AG04450 (cell line): ENCODE measurements around the gene ALKBH5. TPM values are rescaled to one million over a fixed set of nuclear protein-coding genes. Genes with fewer than 3 reads are reported as not detected.

Experiments used
- CTCF ChIA-PET: fragments of 300-600, 350-600 bp; formaldehyde crosslinking; extraction: SDS; loops from one replicate; lab custom pipeline; 2022; ENCODE audit warnings: antibody characterized with exemption, inconsistent platforms; lab: Charles Lee
- POLR2A ChIA-PET: fragments of 350-600 bp; formaldehyde crosslinking; extraction: SDS; loops from one replicate; lab custom pipeline; 2021; ENCODE audit warnings: antibody characterized with exemption, inconsistent platforms; lab: Yijun Ruan, JAX
- DNase-seq: peaks from one replicate; pipeline ENCODE4 v3.0.0-alpha.2; 2011; ENCODE audit warnings: low read depth, low spot score
- H3K27ac ChIP-seq: one replicate; pipeline ENCODE4 v1.5.1; 2012; ENCODE audit warnings: low read depth, low read length, control low read depth
- H3K27me3 ChIP-seq: one replicate; pipeline ENCODE4 v1.6.0; 2012; ENCODE audit warnings: low read length; ENCODE audit not compliant: control insufficient read depth, insufficient read depth
- H3K4me3 ChIP-seq: 2 replicates; pipeline ENCODE4 v1.5.1; 2011; ENCODE audit warnings: mild to moderate bottlenecking, low read depth, low read length, control low read depth
- H3K9me3 ChIP-seq: 2 replicates; pipeline ENCODE4 v1.5.1; 2012; ENCODE audit warnings: low read length; ENCODE audit not compliant: control insufficient read depth, insufficient read depth
- CTCF ChIP-seq: IDR thresholded peaks from 2 replicates; pipeline ENCODE4 v1.5.1; 2011; ENCODE audit warnings: low read depth, low read length, control low read depth, inconsistent platforms
- polyA plus RNA-seq: library from polyadenylated mRNA; depleted of rRNA; stranded (reverse); fragments of >200 nt; gene quantifications from 2 replicates; pipeline ENCODE4 v1.2.3, GENCODE V29; 2011

Gene ALKBH5
- polyA plus RNA-seq, 1 experiment = 59.9 TPM

DNA sequence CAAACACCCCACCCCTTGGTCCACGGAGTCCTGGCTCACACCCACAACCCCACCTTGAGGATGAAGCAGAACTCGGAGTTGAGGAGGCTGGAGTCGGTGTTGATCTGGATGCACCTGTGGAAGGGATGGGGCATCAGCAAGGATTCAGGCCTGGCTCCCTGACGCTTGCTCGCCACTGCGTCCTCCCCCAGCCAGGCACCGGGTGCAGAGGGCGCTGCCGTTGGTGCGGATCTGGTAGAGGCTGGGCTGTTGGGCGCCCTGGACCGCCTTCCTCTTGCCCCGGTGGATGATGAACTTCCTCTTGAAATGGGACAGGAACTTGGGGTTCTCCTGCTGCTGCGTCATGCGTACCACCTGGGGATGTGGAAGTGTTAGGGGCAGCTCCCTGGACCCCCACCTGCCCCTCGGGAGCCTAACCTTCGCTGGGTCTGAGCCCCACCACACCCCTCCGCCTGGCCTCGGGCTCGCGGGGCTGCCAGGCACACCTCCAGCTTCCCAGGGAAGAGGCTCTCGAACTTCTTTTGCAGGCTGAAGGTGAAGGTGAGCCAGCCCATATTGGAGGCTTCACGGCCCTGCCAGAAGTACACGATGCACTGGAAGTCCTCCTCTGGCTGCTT, 62.6 kb downstream of the ALKBH5 start:
- no peak for TF ChIP-seq CTCF
- DNase-seq = no peak
- H3K9me3 ChIP-seq = no peaks in the 10 kb centered on the region; the same call in 1 of the 2 replicates
- ChIA-PET POLR2A (no interaction called here), CTCF (no interaction called here)
- H3K27me3 ChIP-seq = no peaks in the 10 kb centered on the region
- no peak overlapping the region for H3K4me3 ChIP-seq
- no peak overlapping the region for H3K27ac ChIP-seq

GRCh38 chr17:18246880-18247612, 63.4 kb downstream of the ALKBH5 start:
- CTCF ChIA-PET = interaction anchor here (1.0 kb wide), 1 partner anchor 30 kb away, joined by 3 read pairs; no protein-coding TSS in a partner anchor
- Histone ChIP-seq H3K4me3 (no peak overlapping the region), H3K9me3 (no peaks in the 10 kb centered on the region; the same call in 1 of the 2 replicates), H3K27ac (no peak overlapping the region), H3K27me3 (no peaks in the 10 kb centered on the region)
- POLR2A ChIA-PET = interaction anchor here (1.2 kb wide), 1 partner anchor 11 kb away, joined by 3 read pairs; no protein-coding TSS in a partner anchor
- DNase-seq = no peak
- TF ChIP-seq CTCF = no peak

DNA sequence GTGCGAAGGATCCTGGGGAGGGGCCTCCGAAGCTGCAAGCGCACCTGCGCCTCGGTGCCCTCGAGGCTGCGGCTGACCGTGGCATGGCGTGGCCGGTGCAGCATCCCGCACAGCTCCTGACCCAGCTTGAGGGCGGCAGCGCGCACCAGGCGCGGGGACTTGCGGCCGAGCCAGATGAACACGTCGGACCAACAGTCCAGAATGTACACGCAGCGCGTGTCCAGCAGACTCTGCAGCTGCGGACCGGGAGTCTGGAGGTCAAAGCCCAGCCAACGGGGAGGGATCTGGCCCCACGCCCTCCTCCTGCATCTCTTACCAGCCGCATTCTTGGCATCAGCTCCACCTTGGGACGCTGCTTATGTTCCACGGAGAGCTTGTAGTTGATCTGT, 64.0 kb downstream of the ALKBH5 start:
- H3K9me3 ChIP-seq = no peaks in the 10 kb centered on the region; the same call in 1 of the 2 replicates

DNA sequence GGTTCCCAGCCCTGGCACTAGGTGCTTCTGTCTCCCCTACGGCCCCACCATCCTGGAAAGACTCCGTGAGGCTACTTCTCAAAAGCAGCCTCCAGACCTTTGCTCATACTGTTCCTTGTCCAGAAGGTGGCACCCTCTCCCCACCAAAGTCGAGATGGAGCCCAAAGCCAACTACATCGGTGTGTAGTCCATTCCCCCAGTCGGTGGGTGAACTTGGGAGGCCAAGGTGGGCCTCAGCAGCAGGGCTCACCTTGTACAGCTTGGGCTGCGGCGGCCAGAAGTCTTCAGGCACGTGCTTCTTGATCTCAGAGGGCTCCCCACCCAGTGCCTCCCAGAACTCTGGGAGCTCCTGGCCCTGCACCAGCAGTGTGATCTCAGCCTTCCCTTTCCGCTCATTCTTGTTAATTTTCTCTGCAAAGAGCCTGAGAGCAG, 64.7 kb downstream of the ALKBH5 start:
- ChIA-PET POLR2A (interaction anchor here (1.2 kb wide), 1 partner anchor 12 kb away, joined by 3 read pairs; no protein-coding TSS in a partner anchor), CTCF (interaction anchor here (0.9 to 1.5 kb wide), 3 partner anchors 8 to 11 kb away, joined by 3 to 5 read pairs (median 3); no protein-coding TSS in a partner anchor)
- Histone ChIP-seq H3K27ac (peak overlapping the region; percentile 3), H3K4me3 (no peak overlapping the region), H3K27me3 (no peaks in the 10 kb centered on the region), H3K9me3 (no peaks in the 10 kb centered on the region; the same call in 1 of the 2 replicates)
- peak; percentile 71 for TF ChIP-seq CTCF
- DNase-seq = peak; percentile 44

More for the DNA sequence above, 64.0 kb downstream of the ALKBH5 start:
- no peaks in the 10 kb centered on the region for H3K27me3 ChIP-seq
- H3K27ac ChIP-seq = no peak overlapping the region
- ChIA-PET POLR2A (interaction anchor here (1.2 kb wide), 1 partner anchor 12 kb away, joined by 3 read pairs; no protein-coding TSS in a partner anchor), CTCF (interaction anchor here (1.0 to 1.5 kb wide), 2 partner anchors 10 to 29 kb away, joined by 3 to 5 read pairs; no protein-coding TSS in a partner anchor)
- no peak for DNase-seq
- no peak overlapping the region for H3K4me3 ChIP-seq
- no peak for TF ChIP-seq CTCF
